HL-60 (cell line): ENCODE data around the gene RSPH3.
"Not testable (repeated sequence)": the region's sequence is repeated elsewhere in the genome, so short reads cannot be mapped to it uniquely, and the experiment has no call there.

ENCODE experiments used
- POLR2AphosphoS5 ChIP-seq: IDR thresholded peaks from 2 replicates; pipeline ENCODE4 v1.6.1; 2012; ENCODE audit warnings: low read depth
- SPI1 ChIP-seq: IDR thresholded peaks from 2 replicates; pipeline ENCODE4 v1.6.1; 2012; ENCODE audit warnings: low read depth, mild to moderate bottlenecking, borderline replicate concordance
- TF ChIP-seq, protein P1 (sequence below): IDR thresholded peaks from one replicate; pipeline ENCODE4 v1.5.1; 2011; ENCODE audit warnings: low read length, control low read depth, inconsistent platforms; ENCODE audit not compliant: insufficient read depth

DNA sequence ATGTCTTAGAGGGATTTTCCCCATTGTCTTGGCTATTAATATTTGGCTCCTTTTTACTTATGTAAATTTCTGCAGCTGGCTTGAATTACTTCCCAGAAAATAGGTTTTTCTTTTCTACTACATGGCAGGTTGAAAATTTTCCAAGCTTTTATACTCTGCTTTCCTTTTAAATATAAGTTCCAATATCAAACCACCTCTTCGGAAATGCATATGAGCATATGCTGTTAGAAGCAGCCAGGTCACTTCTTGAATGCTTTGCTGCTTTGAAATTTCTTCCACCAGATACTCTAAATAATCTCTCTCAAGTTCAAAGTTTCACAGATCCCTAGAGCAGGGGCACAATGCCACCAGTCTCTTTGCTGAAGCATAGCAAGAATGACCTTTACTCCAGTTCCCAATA lies 25.2 kb upstream of the RSPH3 start:
- TF ChIP-seq SPI1, POLR2AphosphoS5: not testable (repeated sequence)
- TF ChIP-seq, protein P1, sequence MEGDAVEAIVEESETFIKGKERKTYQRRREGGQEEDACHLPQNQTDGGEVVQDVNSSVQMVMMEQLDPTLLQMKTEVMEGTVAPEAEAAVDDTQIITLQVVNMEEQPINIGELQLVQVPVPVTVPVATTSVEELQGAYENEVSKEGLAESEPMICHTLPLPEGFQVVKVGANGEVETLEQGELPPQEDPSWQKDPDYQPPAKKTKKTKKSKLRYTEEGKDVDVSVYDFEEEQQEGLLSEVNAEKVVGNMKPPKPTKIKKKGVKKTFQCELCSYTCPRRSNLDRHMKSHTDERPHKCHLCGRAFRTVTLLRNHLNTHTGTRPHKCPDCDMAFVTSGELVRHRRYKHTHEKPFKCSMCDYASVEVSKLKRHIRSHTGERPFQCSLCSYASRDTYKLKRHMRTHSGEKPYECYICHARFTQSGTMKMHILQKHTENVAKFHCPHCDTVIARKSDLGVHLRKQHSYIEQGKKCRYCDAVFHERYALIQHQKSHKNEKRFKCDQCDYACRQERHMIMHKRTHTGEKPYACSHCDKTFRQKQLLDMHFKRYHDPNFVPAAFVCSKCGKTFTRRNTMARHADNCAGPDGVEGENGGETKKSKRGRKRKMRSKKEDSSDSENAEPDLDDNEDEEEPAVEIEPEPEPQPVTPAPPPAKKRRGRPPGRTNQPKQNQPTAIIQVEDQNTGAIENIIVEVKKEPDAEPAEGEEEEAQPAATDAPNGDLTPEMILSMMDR, result not testable (repeated sequence)
